GM23338 (cell line): ENCODE results near the gene CD63.

ENCODE experiments used
- CTCF ChIP-seq, 2 experiments: fragments of 200-600 bp in 1 of 2; sonication (generic) in 1 of 2; conservative IDR thresholded peaks; 2 replicates each; pipeline versions ENCODE4 v1.5.1 to v1.6.1; 2016 to 2017; ENCODE audit warnings: antibody characterized with exemption in 2 of 2, low read depth in 2 of 2, mild to moderate bottlenecking in 2 of 2, moderate library complexity in 1 of 2
- EZH2 ChIP-seq: fragments of 200-600 bp; sonication (generic); IDR thresholded peaks from one replicate; pipeline ENCODE4 v1.8.0; 2017; ENCODE audit warnings: antibody characterized with exemption, mild to moderate bottlenecking, low read depth; ENCODE audit not compliant: unreplicated experiment
- POLR2AphosphoS5 ChIP-seq: IDR thresholded peaks from 2 replicates; pipeline ENCODE4 v1.6.1; 2016; ENCODE audit warnings: antibody characterized with exemption, low read depth

GRCh38 chr12:55703901-55704761 lies 24.7 kb downstream of the CD63 start:
- TF ChIP-seq CTCF (conservative IDR thresholded peaks at IDR 0.05; ENCODE audit: low read depth in 2 of 2) (no peak), POLR2AphosphoS5 (no peak), EZH2 (no peak)
